Midbrain (tissue), 1 donor: Measurements from ENCODE around the gene ZNF205.
A peak's percentile ranks its signal among the peaks of the same experiment; 100 is the strongest.
"Not testable (repeated sequence)": the region's sequence is repeated elsewhere in the genome, so short reads cannot be mapped to it uniquely, and the experiment has no call there.

Experiments used
- DNase-seq: peaks from one replicate; lab custom pipeline; 2025; lab: John Stamatoyannopoulos, UW

Gene ZNF205

DNA sequence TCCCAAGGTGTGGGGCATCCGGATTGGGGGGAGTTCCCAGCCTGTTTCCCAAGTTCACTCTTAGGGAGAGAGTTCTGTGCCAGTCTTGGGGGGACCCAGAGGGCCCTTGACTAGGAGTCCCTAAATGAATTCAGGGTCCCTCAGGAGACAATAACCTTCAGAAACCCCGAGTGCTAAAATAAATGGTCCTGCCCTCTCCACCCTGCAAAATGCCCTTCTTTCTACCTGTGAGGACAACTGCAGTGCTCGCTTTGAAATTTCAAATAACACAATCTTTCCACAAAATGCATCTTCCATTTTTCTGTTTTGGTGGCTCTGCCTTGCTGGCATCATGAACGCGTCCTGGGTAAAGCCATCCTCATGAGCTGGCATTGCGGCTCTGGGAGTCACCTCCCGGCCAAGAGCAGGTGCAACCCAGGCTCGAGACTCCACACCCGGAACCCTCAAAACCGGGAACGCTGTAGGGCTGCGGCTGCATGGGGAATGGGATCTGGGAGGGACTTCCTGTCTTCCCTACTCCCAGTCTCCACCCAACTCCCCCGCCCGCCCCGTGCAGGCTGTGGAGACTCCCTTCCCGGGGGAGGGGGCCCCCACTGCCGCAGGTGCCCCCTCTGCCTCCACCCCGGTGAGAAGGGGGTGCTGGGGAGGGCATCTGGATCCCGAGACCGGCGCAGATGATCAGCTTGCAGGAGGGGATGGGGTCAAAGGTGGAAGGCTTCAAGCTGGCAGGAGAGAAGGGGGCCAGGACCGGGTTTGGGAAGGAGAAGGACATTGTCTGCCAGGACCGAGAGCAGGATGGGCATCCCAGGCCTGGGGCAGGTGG, at the start of gene ZNF205:
Gene ZNF205 (plus strand): TSS at position 529 of the 823 bp plus-strand sequence. CDS start 845 bp downstream, outside the sequence.
- peak; percentile 79 for DNase-seq

DNA sequence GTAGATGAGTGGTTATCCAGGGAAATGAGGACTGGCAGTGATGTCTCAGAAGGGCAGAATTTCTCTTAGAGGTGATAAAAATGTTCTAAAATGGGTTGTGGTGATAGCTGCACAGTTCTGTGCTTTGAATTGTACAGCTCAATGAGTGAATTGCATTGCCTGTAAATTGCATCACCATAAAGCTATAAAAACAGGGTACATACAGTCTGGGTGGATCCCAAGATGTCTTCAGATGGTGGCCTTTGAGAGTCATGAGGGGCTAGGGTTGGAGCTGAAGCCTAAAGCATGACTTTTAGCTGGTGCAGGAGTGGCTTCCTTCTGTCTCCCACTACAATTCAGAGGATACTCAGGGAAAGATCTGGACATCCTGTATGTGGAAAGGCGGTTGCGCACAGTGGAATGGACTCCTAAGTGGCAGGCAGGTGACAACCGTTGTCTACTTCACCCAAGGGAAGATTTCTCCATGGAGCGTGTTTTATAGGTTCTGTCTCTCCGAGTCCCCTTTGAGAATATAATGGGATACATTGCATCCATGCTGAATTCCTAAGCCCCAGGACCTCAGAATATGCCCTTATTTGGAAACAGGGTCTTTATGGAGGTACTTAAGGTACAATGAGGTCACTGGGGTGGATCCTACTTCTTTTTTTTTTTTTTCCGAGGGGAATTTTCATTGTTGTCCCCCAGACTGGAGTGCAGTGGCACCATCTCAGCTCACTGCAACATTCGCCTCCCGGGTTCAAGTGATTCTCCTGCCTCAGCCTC, 48.6 kb upstream of the ZNF205 start:
- DNase-seq = no peak

DNA sequence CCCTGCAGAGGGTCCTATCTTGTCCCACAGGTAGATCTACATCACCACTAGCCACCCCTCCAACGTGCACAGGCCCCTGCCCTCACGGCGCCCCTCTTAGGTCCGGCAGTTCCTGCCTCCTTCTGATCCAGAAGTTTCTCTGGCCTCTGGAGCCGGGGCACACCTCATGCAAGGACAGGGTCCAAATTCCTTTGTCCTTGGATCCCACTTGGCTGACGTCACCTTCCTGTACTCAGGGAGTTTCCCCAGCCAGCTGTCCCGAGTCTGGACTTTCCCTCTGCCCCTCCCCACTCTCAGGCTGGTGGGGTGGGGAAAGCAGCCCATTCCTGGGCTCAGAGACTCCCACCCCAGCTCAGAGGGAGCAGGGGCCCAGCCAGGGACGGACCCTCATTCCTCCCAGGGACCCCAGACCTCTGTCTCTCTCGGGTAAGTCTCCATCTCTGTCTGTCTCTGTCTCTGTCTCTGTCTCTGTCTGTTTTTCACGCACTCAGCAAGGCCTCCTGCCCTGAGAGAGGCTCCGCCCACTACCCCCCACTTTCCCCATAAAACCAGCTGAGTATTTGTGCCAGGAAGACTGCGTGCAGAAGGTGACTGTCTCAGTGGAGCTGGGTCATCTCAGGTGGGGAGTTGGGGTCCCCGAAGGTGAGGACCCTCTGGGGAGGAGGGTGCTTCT, 47.2 kb upstream of the ZNF205 start, which contains the start of gene IL32:
Gene IL32 (plus strand): TSS at position 572 of the 673 bp plus-strand sequence. CDS start 172 bp downstream, outside the sequence.
- DNase-seq = no peak

DNA sequence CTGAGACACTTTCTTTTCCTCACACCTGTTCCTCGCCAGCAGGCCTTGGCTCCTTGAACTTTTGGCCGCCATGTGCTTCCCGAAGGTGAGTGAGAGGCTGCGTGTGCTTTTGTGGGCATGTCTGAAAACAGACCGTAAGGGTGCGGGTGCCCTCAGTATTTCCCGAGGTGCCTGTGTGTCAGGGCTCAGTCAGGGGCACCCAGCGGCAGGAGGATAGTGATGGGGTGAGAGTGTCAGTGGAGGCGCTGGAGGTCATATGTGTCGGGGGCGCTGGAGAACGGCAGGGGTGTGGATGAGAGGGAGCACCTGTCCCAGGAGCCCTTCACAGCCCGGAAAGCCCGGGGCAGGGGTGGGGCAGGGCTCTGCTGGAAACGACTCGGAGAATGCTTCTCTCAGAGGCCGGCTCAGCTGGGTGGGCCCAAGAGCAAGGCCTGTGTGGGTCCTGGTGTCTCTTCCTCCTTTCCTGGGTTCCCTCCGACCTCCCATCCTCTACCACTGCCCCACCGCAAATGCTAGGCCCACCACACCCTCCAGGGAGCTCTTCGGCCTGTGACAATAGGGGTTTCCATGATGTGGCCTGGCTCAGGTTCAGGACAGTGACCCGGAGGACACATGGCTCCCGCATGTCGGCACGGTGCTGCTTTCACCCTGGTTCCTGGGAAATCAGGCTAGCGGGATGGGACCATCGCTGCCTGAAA, 46.5 kb upstream of the ZNF205 start:
- DNase-seq = no peak

DNA sequence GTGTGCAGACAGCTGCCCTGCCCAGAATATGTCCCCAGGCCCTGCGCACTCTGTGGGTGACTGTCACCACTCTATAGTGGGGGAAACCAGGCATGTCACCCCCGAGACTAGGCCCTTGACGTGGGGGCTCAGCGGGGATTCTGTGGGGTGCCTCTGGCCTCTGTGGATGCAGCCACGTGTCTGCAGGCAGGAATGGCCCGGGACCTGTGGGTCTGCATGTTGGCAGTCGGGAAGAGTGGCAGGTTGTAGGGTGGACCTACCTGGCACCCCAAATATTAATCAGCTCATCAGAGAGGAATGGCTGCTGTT, 46.0 kb upstream of the ZNF205 start:
- DNase-seq = no peak

DNA sequence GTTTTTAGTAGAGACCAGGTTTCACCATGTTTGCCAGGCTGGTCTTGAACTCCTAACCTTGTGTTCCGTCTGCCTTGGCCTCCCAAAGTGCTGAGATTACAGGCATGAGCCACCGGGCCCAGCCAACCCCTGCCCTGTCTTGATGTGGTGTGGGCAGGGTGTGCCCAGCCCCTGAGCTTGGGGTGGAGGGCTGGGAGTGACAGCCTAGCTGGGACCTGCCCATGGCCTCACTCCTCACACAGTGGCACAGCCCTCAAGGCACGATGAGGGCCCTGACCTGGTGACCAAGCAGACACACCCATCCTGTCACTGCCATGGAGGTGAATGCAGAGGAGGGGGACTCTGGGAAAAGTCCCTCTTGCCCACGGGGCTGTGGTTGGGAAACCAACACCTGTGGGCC, 43.9 kb upstream of the ZNF205 start:
- DNase-seq = no peak

DNA sequence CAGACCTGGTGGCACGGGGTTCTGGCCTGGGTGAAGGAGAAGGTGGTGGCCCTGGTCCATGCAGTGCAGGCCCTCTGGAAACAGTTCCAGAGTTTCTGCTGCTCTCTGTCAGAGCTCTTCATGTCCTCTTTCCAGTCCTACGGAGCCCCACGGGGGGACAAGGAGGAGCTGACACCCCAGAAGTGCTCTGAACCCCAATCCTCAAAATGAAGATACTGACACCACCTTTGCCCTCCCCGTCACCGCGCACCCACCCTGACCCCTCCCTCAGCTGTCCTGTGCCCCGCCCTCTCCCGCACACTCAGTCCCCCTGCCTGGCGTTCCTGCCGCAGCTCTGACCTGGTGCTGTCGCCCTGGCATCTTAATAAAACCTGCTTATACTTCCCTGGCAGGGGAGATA, 43.2 kb upstream of the ZNF205 start:
- DNase-seq = not testable (repeated sequence)

DNA sequence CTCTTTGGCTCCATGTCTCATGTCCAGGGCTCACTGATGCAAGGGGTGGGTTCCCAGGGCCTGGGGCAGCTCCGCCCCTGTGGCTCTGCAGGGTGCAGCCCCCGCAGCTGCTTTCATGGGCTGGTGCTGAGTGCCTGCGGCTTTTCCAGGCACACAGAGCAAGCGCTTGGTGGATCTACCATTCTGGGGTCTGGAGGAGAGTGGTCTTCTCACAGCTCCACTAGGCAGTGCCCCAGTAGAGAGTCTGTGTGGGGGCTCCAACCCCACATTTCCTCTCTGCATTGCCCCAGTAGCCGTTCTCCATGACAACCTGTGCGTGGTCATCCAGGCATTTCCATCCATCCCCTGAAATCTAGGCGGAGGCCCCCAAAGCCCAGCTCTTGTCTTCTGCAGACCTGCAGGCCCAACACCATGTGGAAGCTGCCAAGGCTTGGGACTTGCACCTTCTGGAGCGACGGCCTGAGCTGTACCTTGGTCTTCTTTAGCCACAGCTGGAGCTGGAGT, 41.7 kb upstream of the ZNF205 start:
- no peak for DNase-seq

DNA sequence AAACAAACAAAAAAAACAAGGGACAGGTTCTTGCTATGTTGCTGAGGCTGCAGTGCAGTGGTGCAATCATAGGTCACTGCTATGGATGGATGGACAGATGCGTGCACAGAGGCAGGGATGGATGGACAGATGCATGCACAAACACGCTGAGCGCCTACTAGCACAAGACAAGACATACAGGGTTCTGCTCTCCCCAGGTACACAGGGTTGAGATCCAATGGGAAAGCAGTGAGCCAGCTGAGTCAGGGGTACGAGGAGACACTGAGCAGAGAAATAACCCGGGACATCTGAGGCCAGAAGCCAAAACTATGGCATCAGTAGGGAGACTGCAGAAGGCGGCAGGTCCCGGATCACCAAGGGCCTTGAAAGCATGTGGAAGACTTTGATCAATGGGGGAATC, 40.7 kb upstream of the ZNF205 start:
- no peak for DNase-seq

DNA sequence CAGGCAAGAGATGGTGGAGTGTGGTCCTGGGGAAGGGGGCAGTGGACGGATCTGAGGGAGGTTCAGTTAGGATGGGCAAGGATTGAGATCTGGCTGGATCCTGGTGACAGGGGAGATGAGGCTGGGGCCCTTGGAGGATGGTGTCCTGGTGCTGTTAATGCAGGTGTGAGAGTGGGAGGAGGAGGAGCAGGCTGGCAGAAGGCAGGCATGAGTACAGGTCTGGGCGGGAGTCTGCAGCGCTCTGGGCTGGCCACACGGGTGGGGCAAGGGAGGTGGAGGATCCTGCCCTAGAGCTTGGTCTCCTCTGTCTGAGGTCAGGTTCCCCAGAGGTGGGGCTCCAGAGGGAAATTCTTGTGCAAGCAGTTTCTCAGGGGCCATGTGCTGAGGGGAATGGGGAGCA, 40.2 kb upstream of the ZNF205 start:
- not testable (repeated sequence) for DNase-seq

DNA sequence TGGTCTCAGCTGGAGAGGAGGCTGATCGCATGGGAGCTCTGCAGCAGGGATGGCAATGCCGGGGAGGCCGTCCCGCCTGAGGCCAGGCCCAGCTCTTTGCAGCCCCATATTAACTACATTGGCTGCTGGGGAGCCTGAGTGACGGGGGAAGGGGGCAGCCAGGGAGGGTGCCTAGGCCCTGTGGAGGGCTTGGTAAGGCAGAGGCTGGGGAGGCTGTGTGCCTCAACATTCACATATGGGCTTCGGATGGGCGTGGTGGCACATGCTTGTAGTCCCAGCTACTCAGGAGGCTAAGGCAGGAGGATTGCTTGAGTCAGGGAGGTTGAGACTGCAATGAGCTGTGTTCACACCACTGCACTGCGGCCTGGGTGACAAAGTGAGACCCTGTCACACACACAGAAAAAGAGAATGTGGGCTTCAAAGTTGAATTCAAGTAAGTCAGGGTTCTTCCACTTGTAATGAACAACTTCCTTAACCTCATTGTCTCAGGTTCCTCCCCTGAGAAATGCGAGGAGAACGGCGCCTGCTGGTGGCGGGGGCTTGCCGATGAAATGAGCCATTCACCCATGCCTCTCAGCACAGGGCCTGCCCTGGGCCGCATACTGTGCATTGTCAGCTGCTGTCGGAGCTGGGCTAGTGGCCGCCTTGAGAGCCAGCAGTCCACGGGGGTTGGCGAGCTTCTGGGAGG, 39.7 kb upstream of the ZNF205 start:
- DNase-seq = not testable (repeated sequence)

DNA sequence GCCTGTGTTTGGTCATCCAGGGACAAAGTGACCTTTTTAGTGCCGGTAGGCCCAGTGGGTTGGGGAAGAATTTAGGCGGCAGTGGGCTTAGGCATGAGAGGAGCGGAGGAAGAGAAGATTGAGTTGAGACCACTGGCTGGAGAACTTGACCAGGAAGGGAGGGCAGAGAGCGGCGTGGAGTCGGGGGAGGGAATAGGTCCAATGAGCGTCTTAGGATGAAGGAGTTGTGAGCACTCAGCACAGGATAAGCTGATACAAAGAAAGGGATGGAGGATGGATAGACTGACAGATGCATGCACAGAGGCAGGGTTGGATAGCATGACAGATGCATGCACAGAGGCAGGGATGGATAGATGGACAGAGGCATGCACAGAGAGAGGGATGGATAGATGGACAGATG, 38.9 kb upstream of the ZNF205 start:
- no peak for DNase-seq

DNA sequence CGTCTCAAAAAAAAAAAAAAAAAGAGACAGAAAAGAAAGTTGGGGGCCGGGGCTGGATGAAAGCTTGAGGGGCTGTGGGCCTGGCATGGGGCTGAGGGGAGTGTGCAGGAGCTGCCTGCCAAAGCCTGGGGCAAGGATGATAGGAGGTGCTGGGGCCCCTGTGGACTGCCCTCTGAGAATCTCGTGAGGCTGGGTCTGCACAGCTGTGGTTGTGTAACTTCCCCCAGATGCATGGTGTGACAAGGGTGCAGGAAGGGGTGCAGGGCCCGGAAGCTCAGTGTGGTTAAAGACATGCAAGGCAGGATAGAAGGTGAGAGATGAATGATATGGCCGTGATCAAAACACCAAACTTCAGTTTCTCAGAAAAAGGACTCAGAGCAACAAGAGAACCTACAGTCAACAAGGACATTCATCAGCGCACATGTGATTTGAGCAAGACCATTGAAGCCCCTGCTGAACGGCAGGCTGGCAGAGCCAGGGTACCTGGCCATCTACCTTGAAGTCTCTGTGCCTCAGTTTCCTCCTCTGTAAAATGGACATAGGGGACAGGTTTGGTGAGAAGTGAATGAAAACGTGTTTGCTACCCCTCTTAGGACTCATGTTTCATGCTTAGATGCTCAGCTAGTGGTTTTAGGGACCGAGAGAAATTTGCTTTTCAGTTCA, 37.4 kb upstream of the ZNF205 start:
- DNase-seq = no peak

DNA sequence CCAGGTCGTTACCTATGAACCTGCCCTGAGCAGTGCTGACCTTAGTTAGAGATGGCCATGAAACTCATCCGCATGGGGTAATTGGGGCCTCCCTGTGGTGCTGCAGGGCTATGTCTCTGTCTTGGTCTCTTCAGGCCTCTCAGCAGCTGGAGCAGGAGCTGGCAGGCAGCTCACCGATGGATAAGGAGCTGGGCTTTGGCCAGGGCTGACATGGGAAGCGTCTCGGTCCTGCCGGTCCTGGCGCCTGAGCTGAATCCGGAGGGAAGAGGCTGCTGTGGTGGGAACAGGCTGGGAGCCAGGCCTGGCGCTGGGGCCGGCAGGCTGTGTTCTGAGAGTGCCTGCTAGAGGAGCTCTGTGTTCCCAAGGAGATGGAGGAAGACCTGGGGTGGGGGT, 36.9 kb upstream of the ZNF205 start:
- DNase-seq = no peak

DNA sequence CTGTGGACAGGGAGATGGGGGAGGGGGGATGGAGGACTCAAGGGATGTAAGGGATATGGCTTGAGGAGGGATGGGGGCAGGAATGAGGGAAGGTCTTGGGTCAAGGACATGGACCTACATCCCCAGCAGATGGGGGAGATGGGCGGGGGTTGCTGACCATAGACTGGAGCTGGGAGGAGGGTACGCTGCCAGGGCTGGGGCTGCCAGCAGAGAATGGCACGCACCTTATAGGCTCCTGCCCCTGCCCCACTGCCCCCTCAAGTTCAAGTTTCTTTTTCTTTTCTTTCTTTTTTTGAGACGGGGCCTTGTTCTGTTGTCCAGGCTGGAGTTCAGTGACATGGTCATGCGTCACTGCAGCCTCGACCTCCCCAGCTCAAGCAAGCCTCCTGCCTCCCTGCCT, 36.4 kb upstream of the ZNF205 start:
- not testable (repeated sequence) for DNase-seq

DNA sequence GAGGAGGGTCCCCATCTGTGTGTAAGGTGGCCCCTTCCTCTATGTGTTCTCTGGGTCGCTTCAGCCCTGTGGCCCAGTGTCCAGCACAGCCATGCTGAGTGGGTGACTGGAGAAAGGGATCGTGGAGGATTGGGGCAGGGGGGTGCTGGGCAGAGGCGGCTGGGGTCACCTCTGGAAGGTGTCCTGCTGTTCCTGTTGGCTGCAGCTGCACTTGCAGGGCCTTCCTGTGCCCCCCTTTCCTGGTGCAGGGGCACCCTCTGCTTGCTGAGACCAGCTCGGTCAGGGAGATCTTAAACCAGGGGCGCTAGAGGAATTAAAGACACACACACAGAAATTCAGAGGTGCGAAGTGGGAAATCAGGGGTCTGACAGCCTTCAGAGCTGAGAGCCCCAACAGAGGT, 35.8 kb upstream of the ZNF205 start:
- no peak for DNase-seq

DNA sequence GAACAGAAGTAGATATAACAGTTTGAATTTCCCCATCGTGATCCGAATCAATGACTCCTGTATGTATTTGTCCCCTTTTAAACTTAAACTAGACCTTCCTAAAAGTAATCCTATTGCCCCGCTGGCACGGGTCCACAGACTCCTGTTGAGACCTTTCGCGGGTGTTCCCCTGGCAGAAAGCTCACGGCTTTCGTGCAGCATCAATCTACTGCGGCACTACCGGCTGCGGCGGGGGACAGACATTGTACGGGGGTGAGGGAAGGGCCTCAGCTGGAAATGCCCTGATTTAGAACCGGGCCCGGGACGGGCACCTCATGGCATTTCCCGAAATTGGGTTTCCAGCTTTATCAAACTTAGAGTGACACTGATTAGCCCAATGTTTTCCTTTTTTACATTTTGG, 32.4 kb upstream of the ZNF205 start:
- no peak for DNase-seq

DNA sequence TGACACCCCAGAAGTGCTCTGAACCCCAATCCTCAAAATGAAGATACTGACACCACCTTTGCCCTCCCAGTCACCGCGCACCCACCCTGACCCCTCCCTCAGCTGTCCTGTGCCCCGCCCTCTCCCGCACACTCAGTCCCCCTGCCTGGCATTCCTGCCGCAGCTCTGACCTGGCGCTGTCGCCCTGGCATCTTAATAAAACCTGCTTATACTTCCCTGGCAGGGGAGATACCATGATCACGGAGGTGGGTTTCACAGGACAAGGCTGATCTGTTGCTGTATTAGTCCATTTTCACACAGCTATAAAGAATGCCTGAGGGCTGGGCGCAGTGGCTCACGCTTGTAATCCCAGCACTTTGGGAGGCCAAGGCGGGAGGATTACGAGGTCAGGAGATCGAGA, 30.4 kb upstream of the ZNF205 start:
- not testable (repeated sequence) for DNase-seq

DNA sequence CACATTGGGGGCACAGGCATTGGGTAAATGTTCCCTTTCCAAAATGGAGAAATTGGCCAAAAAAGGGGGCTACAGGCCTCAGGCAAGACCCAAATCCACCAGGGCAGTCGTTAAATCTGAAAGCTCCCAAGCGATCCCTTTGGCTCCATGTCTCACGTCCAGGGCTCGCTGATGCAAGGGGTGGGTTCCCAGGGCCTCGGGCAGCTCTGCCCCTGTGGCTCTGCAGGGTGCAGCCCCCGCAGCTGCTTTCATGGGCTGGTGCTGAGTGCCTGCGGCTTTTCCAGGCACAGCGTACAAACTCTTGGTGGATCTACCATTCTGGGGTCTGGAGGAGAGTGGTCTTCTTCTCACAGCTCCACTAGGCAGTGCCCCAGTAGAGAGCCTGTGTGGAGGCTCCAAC, 29.0 kb upstream of the ZNF205 start:
- not testable (repeated sequence) for DNase-seq

DNA sequence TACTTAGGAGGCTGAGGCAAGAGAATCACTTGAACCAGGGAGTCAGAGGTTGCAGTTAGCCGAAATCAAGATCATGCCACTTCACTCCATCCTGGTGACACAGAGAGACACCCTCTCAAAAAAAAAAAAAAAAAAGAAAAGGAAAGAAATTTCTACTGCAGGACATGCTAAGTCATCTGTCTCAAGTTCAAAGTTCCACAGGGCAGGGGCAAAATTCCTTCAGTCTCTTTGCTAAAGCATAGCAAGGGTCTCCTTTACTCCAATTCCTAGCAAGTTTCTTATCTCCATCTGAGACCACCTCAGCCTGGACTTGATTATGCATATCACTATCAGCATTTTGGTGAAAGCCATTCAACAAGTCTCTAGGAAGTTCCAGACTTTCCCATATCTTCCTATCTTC, 27.9 kb upstream of the ZNF205 start:
- DNase-seq = no peak
